Measurements from ENCODE around the gene THUMPD1. TPM values are rescaled to one million over a fixed set of nuclear protein-coding genes. Genes with fewer than 3 reads are reported as not detected.
"Not testable (repeated sequence)": the region's sequence is repeated elsewhere in the genome, so short reads cannot be mapped to it uniquely, and the experiment has no call there.

THUMPD1 gene
- total RNA-seq, 1 donor from 2014 or later: 42.5 TPM

DNA sequence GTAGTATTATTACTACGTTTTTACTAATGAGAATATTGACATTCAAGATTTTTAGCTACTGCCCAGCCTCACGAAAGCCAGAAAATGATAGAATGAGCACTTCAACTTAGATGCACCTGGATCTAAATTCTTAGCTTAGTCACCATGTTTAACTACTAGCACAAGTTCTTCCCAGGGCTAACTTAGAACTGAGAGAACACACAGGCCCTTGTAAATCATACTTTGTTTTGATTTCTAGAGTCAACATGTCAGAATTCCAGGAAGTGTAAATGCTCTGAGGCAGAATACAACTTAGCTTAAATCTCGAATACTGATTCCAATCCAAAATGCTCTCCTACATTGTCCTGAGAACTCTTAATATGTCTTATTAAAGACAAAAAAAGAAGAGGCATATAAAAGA lies 37.3 kb downstream of the THUMPD1 start:
- intact Hi-C loops (cut with micrococcal nuclease): no loop called here

DNA sequence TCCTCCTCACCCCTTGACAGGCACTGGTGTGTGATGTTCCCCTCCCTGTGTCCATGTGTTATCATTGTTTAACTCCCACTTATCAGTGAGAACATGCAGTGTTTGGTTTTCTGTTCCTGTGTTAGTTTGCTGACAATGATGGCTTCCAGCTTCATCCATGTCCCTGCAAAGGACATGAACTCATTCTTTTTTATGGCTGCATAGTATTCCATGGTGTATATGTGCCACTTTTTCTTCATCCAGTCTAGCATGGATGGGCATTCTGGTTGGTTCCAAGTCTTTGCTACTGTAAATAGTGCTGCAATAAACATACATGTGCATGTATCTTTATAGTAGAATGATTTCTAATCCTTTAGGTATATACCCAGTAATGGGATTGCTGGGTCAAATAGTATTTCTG lies 39.9 kb downstream of the THUMPD1 start:
- intact Hi-C loops (cut with micrococcal nuclease): not testable (repeated sequence)

DNA sequence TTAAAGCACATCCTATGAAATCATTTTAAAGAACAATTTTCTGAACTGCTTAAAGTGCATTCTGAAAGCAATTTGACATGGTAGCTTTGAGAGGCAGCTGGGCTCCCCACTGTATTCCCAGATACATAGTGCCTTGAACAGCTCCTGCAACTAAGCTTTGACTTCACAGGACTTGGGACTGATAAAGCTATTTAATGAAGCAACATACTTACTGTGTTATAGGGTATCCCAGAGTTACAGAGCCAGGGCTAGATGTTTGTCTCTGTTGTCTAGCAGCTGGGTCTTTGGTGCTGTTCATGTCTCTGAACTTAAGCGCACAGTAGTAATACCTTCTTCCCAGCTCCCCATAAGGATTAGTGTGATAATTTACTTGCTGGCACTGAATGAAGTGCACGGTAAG lies 45.0 kb downstream of the THUMPD1 start:
- intact Hi-C loops (cut with micrococcal nuclease): no loop called here

GRCh38 chr16:20695024-20695423 lies 46.6 kb downstream of the THUMPD1 start:
- intact Hi-C loops (cut with micrococcal nuclease): no loop called here

- intact Hi-C loops (cut with micrococcal nuclease): not testable (repeated sequence)
Observed at GRCh38 chr16:20694096-20694495, 47.5 kb downstream of the THUMPD1 start.

GRCh38 chr16:20689668-20690067 lies 52.0 kb downstream of the THUMPD1 start:
- intact Hi-C loops (cut with micrococcal nuclease): no loop called here

GRCh38 chr16:20683812-20684211 lies 57.8 kb downstream of the THUMPD1 start:
- intact Hi-C loops (cut with micrococcal nuclease): no loop called here

Other genes with a start within 250 kb of the THUMPD1 start
- gene ACSM2B, start 165.5 kb downstream of the THUMPD1 start, total RNA-seq: not detected in 2 replicates
- gene ACSM1, start 44.1 kb downstream of the THUMPD1 start, total RNA-seq: not detected in 2 replicates
- 0.78 and 2.1 TPM in 2 replicates for gene ACSM3, start 22.2 kb upstream of the THUMPD1 start, total RNA-seq
- gene ERI2, start 64.7 kb upstream of the THUMPD1 start, total RNA-seq: 10.7 and 15.5 TPM in 2 replicates
- 10.0 and 10.2 TPM in 2 replicates for gene REXO5, start 64.7 kb upstream of the THUMPD1 start, total RNA-seq
- gene DCUN1D3, start 158.5 kb upstream of the THUMPD1 start, total RNA-seq: 19.7 TPM in 2 replicates
- 25.5 and 26.7 TPM in 2 replicates for gene LYRM1, start 159.0 kb upstream of the THUMPD1 start, total RNA-seq

Measured in T-helper 1 cell treated with Interleukin-12 subunit alpha and Interleukin-12 subunit beta and Interleukin-4 antibody, amounts not matched to agents 30 ng/mL and 1 ng/mL, for 36 hours (primary cell).